NCI-H446 (cell line): Measurements from ENCODE around the gene ILDR1.
"Not testable (repeated sequence)": the region's sequence is repeated elsewhere in the genome, so short reads cannot be mapped to it uniquely, and the experiment has no call there.

ENCODE experiments used
- DNase-seq, 2 experiments: peaks; one replicate each; lab custom pipeline; 2025; lab: John Stamatoyannopoulos, UW

ILDR1 gene

GRCh38 chr3:122021811-122022401, at the start of gene ILDR1:
Gene ILDR1 (minus strand): TSS chr3:122022247. CDS start chr3:122022077, 170 bp downstream.
- DNase-seq: no peak

DNA sequence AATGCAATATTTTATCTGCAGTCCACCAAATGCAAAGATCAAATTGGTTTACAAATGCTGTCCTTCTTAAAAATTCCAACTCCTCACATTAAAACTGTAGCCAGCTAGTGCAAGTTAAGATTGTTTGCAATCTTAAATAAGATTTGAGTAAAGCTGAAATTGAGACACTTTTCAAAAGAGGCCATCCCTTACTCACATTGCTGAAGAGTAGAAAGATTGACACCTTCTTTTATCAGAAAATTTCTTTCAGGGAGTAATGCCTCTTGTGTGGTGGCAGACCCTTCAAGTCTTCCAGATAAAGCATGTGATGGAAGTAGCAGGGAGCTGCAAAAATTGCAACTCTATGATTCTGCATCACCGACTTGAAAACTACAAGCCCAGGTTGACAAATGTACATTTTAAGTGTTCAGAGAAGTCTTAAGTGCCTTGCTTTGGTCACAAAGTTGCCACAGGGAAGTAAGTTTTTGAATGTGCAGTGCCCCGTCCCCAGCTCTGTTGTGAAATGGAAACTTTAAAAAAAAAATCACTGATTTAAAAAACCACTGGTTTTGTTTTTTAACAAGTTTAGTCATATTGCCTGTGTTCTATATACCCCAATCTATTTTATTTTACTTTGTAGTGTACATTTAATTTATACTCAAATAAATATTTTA, 45.7 kb upstream of the ILDR1 start:
- DNase-seq: no peak

- DNase-seq: no peak
Observed at GRCh38 chr3:122067214-122067550, 45.1 kb upstream of the ILDR1 start.

DNA sequence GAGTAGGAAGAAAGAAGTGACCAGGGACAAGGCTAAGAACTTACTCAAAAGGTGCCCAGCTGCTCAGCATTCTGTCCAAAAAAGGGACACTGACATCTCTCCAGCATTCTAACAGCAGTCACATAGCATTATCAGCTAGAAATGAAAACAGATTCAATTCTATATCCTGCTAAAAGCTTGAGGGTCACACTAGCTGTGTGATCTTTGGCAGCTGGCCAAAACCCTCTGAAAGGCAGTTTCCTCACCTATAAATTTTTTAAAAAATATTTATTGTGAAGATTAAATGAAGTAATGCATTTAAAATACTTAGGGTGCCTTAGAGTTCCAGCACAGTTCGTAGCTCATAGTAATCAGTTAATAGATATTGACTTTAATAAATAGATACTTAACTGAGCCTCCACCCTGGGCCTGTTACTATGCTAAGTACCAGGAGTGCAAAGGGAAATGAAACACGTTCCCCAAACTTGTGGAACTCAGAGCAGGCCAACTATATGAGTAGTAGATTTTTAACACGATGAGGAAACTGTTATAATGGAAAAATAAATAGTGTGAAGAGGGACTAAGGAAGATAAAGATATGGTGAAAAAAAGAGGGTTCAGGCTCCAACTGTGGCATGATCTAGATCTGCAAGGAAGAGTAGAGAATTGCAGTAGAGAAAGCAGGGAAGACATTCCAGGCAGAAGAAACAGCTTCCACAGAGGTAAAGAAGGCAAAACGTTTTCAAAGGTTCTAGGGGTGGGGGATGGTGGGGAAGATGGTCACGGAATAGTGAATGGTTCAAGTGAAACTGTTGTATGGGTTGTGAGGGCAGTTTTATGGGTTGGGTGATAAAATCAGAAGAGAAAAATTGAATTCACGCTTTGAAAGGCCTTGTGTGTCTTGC, 44.5 kb upstream of the ILDR1 start:
- no peak for DNase-seq

GRCh38 chr3:122064326-122064725, 42.3 kb upstream of the ILDR1 start:
- DNase-seq: no peak

DNA sequence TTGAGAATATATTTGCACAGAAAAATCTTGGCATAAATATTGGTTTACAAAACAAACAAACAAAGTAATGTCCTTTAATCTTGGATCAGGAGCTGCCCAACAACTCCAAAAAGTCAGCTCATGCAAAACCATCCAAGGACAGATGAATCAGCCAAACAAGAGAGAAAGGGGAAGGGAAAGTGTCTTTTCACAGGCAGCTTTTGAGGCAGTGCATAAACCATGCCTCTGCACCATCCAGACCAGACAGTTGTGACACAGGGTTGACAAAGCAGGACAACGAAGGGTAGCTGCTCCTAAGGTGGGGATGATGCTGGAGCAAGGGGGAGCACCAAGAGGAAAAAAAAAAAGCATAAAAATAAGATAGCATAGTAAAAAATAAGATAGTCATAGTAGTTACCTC, 41.9 kb upstream of the ILDR1 start:
- no peak for DNase-seq

- no peak for DNase-seq
Observed at GRCh38 chr3:122060040-122060698, 38.1 kb upstream of the ILDR1 start.

DNA sequence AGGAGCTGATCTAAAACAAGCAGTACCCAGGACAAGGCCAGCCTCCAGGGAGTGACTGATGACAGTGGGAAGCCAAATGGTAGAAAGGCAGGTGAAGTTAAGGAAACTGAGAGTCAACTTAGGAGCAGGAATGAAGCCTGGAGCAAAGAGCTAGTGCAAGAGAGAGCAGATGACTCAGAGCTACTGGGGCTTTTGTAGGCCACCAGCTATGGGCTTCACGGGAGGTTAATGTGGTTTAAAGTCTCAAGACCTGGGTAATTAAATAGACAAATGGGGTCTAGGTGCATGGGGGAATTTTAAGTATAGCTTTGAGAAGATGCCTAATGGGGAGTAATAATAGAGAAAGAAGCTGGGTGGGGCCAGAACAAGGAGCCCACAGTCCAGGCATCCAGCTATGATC, 36.2 kb upstream of the ILDR1 start:
- DNase-seq: no peak

- DNase-seq: no peak
Observed at GRCh38 chr3:122057671-122058070, 35.6 kb upstream of the ILDR1 start.

- DNase-seq: no peak
Observed at GRCh38 chr3:122055215-122055614, 33.2 kb upstream of the ILDR1 start, which contains the start of gene CD86. Gene CD86 (plus strand): TSS chr3:122055362. CDS start chr3:122055490, 128 bp downstream.

DNA sequence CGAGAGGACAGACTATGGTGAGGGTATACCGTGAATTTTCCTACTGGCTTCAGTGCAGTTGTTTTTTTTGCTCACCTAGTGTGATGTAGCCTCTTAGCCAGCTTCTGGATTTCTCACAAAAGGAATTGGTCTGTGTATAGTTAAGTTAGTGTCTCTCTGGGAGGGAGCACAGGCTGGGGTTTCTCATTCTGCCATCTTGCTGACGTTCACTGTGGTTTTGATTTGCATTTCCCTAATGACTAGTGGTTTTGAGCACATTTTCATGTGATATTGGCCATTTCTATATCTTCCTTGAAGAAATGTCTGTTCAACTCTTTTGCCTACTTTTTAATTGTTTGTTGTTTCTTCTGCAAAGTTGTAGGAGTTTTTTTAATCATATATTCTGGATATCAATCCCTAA, 30.9 kb upstream of the ILDR1 start:
- no peak for DNase-seq

GRCh38 chr3:122047773-122048172, 25.7 kb upstream of the ILDR1 start:
- DNase-seq: not testable (repeated sequence)

- not testable (repeated sequence) for DNase-seq
Observed at GRCh38 chr3:122047296-122047695, 25.2 kb upstream of the ILDR1 start.

DNA sequence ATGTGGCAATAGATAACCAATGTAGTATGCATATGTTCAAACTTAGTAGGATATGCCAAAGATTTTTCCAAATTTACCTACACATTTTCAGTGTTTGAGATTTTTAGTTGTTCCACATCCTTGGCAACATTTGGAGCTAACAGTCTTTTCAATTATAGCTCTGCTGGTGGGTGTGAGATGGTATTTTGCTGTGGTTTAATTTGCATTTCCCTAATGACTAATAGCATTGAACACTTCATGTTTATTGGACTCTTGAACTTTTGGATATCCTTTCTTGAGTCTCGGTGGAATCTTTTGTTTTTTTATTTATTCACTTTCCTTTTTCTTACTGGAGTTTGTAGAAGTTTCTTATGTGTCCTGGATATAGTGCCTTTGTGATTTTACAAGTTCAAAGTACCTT, 11.0 kb upstream of the ILDR1 start:
- DNase-seq: no peak

DNA sequence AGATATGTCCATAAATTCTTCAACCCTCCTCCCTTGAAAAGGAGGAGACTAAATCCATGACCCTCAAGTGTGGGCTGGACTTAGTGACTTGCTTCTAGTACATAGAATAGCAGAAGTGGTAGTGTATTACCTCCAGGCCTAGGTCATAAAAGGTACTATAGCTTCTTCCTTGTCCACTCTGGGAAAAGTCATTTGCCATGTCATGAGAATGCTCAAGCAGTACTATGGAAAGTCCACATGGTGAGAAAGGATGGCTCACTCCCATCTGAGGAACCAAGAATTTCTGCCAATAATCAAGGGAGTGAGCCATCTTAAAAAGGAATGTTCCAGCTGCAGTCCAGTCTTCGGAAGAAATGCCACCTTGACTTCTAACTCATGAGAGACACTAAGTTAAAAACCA, 10.5 kb upstream of the ILDR1 start:
- DNase-seq: no peak

GRCh38 chr3:122031123-122031468, 9.0 kb upstream of the ILDR1 start:
- DNase-seq: no peak

GRCh38 chr3:122030381-122031122, 8.5 kb upstream of the ILDR1 start:
- DNase-seq: no peak

DNA sequence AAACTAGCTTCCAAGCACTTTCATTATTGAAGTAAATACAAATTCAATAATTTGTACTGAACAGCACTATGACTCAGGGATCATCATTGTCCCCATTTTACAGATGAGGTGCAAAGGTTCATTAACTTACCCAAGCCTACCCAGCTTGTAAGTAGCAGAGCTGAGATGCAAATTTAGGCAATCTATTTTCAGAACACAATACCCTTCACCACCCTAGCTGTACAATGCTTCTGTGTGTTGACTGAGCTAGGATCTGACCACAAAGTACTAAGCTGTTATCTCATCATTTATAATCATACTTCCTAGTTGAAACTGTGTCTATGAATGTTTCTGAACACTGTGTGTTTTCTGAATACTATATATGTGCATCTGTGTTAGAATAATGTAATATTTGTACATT, 3.2 kb upstream of the ILDR1 start:
- DNase-seq: no peak

DNA sequence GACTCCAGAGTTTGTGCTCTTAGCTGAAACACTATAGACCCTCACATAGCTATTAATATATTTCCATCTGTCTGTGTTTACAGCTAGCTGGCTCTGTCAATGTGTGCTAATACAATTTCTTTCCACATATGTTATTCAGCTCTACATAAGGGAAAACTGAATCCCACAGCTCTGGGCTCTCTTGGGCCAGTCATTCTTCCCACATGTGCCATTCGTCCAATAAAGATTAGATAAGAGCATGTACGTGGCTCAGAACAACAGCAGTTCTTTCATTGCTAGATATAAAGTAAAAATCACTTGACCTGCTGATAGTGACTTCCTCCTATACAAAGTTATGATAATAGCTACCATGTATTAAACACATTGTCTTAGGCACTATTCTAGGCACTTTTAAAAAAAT, 2.8 kb upstream of the ILDR1 start:
- DNase-seq: no peak

GRCh38 chr3:122023335-122023910, 1.4 kb upstream of the ILDR1 start:
- no peak for DNase-seq

- DNase-seq: no peak
Observed at GRCh38 chr3:122021037-122021436, 1.0 kb downstream of the ILDR1 start.

DNA sequence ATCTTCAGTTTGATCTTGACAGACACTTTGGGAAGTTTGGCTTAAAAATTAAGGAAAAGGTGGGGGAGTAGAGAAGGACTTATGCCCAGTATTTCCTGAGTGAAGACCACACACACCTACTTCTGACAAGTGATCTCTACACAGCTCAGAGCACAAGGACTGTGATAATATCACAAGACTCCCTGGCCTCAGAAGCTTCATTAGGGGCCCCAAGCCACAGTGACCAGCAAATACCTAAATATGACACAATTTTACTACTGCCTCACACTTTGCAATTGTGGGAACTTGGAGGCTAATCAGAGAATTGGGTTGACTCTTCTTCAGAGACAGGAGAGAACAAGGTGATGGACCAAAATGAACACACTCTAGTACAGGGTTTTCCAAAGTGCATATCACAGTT, 2.6 kb downstream of the ILDR1 start:
- DNase-seq: no peak
